WERI-Rb-1 (cell line): ENCODE data around the gene PLPP3.

Experiments
- DNase-seq: peaks from one replicate; pipeline ENCODE4 v3.0.0-alpha.2; 2020
- H3K27ac ChIP-seq: fragments of 250-450 bp; sonication (Bioruptor Pico); 2 replicates; pipeline ENCODE4 v1.5.1; 2020; ENCODE audit warnings: mild to moderate bottlenecking, moderate library complexity
- H3K27me3 ChIP-seq: fragments of 250-450 bp; sonication (Bioruptor Pico); 2 replicates; pipeline ENCODE4 v1.5.1; 2021; ENCODE audit warnings: mild to moderate bottlenecking, low read depth, moderate library complexity; ENCODE audit not compliant: insufficient read depth, severe bottlenecking
- H3K36me3 ChIP-seq: fragments of 250-450 bp; sonication (Bioruptor Pico); 2 replicates; pipeline ENCODE4 v1.5.1; 2020; ENCODE audit warnings: mild to moderate bottlenecking, moderate library complexity
- H3K4me3 ChIP-seq: 2 replicates; pipeline ENCODE4 v1.5.1; 2011; ENCODE audit warnings: low read depth, mild to moderate bottlenecking, control low read depth, low read length
- H3K9me3 ChIP-seq: fragments of 250-450 bp; sonication (Bioruptor Pico); 2 replicates; pipeline ENCODE4 v1.5.1; 2021; ENCODE audit warnings: mild to moderate bottlenecking, moderate library complexity; ENCODE audit not compliant: severe bottlenecking
- CTCF ChIP-seq: IDR thresholded peaks from 2 replicates; pipeline ENCODE4 v1.5.1; 2011; ENCODE audit warnings: low read depth, mild to moderate bottlenecking, control low read depth, inconsistent platforms, low read length

Gene PLPP3

DNA sequence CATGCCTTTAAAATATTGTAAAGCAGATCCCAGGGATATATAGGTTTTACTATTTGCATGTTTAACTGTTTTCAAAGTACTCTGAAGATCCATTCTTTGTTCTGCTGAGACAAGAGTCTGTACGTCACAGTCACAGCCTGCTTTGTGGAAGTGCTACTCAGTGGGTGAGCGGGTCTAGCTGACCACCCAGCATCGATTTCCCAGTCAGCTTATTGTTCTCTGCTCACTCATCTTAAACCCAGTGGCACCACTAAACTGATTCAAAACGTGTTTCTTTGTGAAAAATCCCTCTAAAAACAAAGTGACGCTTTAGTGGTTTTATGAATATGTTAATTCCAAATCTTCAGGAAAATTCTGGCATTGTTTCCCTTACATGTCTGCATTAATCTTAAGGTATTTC is 12.4 kb downstream of the PLPP3 start:
- Histone ChIP-seq H3K27ac (no peak overlapping the region), H3K9me3 (no peaks in the 10 kb centered on the region), H3K36me3 (no peaks in the 10 kb centered on the region), H3K27me3 (no peaks in the 10 kb centered on the region), H3K4me3 (no peak overlapping the region)
- no peak for DNase-seq
- TF ChIP-seq CTCF, result no peak

DNA sequence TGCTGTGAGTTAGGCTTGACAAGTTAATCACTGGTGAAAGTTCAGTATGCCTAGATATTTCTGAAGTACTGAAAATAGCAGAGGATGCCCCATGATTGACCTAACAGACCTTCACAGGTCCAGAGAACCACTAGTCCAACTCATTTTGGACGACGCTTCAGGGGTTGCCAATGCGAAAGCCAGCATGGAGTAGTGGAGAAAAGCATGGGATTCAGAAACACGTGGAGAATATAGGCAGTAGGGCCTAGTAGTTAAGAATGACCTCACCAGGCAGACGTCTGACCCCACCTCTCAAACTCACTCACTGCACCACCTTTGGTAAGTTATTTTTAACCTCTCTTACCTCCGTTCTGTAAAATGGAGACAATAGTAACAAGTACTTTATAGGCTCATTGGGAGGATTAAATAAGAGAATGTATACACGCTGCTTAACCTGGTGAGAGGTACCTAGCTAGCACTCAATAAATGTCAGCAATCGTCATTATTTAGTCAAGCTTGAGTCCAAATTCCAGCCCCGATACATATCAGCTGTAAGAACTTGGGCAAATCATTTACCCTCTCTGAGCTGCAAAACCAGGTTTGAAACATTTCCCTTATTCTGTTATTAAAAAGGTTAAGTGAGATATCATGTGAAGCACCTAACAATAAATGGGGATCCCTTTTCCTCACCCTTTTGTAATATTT is 13.2 kb downstream of the PLPP3 start:
- H3K27me3 ChIP-seq, result no peaks in the 10 kb centered on the region
- no peak overlapping the region for H3K27ac ChIP-seq
- DNase-seq, result no peak
- H3K36me3 ChIP-seq, result no peaks in the 10 kb centered on the region
- no peak overlapping the region for H3K4me3 ChIP-seq
- TF ChIP-seq CTCF, result no peak
- no peaks in the 10 kb centered on the region for H3K9me3 ChIP-seq

DNA sequence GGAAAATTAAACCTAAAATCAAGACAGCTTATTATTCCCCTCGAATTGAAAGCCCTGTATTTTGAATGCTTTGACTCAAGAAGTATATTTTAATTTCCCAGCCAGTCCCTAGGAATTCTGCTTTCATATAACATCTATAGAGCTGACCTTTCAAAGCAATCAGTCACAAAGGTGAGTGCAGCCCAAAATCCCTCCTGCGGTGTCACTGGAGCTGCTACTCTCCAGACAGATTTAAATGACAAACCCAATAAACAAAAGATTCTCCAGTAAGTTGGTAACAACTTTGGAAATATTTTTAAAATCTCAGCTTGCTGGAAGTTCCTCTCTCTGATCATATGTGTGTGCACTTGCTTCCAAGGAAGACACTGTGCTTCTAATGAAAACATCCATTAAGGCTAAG is 14.7 kb downstream of the PLPP3 start:
- no peaks in the 10 kb centered on the region for H3K27me3 ChIP-seq
- H3K36me3 ChIP-seq, result no peaks in the 10 kb centered on the region
- H3K4me3 ChIP-seq, result no peak overlapping the region
- no peaks in the 10 kb centered on the region for H3K9me3 ChIP-seq
- no peak for TF ChIP-seq CTCF
- no peak for DNase-seq
- H3K27ac ChIP-seq, result no peak overlapping the region

GRCh38 chr1:56563568-56563967 is 15.8 kb downstream of the PLPP3 start:
- Histone ChIP-seq H3K27ac (no peak overlapping the region), H3K4me3 (no peak overlapping the region), H3K36me3 (no peaks in the 10 kb centered on the region), H3K27me3 (no peaks in the 10 kb centered on the region), H3K9me3 (no peaks in the 10 kb centered on the region)
- TF ChIP-seq CTCF, result no peak
- no peak for DNase-seq

GRCh38 chr1:56562891-56563452 is 16.4 kb downstream of the PLPP3 start:
- Histone ChIP-seq H3K4me3 (no peak overlapping the region), H3K36me3 (no peaks in the 10 kb centered on the region), H3K27me3 (no peaks in the 10 kb centered on the region), H3K9me3 (no peaks in the 10 kb centered on the region), H3K27ac (no peak overlapping the region)
- TF ChIP-seq CTCF, result no peak
- DNase-seq, result no peak
